Osteocyte (in vitro differentiated cells): ENCODE measurements around the gene DENND4A. TPM values are rescaled to one million over a fixed set of nuclear protein-coding genes. Genes with fewer than 3 reads are reported as not detected.

Source experiments
- DNase-seq: peaks from one replicate; pipeline ENCODE4 v3.0.0; 2021; ENCODE audit warnings: mixed read lengths; ENCODE audit not compliant: unreplicated experiment; ENCODE audit errors: extremely low spot score
- H3K27ac Mint-ChIP-seq: one replicate; pipeline ENCODE4 v1.8.0; 2021; ENCODE audit warnings: mild to moderate bottlenecking, mixed read lengths; ENCODE audit not compliant: unreplicated experiment
- H3K27me3 Mint-ChIP-seq: one replicate; pipeline ENCODE4 v1.8.0; 2021; ENCODE audit warnings: mixed read lengths; ENCODE audit not compliant: unreplicated experiment
- H3K36me3 Mint-ChIP-seq: one replicate; pipeline ENCODE4 v1.8.0; 2021; ENCODE audit warnings: mixed read lengths; ENCODE audit not compliant: unreplicated experiment
- H3K4me1 Mint-ChIP-seq: one replicate; pipeline ENCODE4 v1.8.0; 2021; ENCODE audit warnings: mixed read lengths; ENCODE audit not compliant: unreplicated experiment
- H3K4me3 Mint-ChIP-seq: one replicate; pipeline ENCODE4 v1.8.0; 2021; ENCODE audit warnings: mild to moderate bottlenecking, moderate library complexity, mixed read lengths; ENCODE audit not compliant: unreplicated experiment
- H3K9me3 Mint-ChIP-seq: one replicate; pipeline ENCODE4 v1.8.0; 2021; ENCODE audit warnings: mixed read lengths; ENCODE audit not compliant: unreplicated experiment
- CTCF ChIP-seq: fragments of 200-600 bp; sonication (generic); IDR thresholded peaks from 2 replicates; pipeline ENCODE4 v1.5.0; 2021; ENCODE audit warnings: antibody characterized with exemption, mild to moderate bottlenecking, moderate library complexity
- total RNA-seq: library from RNA; stranded (reverse); gene quantifications from 2 replicates; pipeline ENCODE4 v1.2.1, GENCODE V29; 2021

Gene DENND4A
- total RNA-seq, 1 donor from 2014 or later: 24.5 TPM

DNA sequence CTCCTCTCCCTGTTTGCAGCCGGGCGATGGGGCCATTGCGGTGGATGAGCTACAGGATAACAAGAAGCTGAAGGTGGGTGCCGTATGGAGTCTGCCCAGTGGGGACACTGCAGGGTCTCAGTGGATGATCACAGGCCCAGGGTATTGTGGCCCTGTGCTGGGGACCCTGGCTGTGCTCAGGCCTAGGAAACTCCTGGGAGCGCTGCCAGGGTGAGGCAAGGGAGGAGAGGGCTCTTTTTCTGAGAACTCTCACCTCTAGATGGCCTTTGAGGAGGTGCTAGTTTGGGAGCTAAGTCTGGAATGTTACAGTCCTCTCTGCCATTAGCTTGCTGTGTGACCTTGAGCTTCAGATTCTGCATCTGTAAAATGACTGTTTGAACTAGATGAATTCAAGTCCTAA, 154.0 kb downstream of the DENND4A start:
- Mint-ChIP-seq H3K36me3 (peaks cover 2% of the 10 kb centered on the region), H3K27me3 (no peaks in the 10 kb centered on the region), H3K9me3 (no peaks in the 10 kb centered on the region), H3K4me3 (no peak overlapping the region), H3K27ac (no peak overlapping the region), H3K4me1 (peaks cover 19% of the 10 kb centered on the region)
- no peak for TF ChIP-seq CTCF
- no peak for DNase-seq

DNA sequence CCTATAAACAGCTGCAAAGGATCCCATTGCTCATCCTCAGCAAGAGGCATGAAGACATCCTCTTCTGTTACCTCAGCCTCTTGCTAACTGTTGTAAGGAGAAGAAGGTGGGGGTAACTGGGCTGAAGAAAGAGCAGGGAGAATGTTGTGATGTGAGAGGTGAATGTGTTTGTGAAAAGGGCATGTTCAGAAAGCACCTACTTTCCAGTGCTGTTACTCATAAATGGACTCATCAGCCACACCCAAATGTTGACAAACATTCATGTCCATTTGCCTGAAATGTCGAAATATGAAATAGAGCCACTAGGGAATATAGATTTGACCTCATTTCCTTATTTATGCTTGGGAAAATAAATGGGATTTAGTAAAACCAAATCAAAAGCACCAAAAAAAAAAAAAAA, 157.7 kb downstream of the DENND4A start:
- Mint-ChIP-seq H3K4me1 (peaks cover 14% of the 10 kb centered on the region), H3K4me3 (no peak overlapping the region)

DNA sequence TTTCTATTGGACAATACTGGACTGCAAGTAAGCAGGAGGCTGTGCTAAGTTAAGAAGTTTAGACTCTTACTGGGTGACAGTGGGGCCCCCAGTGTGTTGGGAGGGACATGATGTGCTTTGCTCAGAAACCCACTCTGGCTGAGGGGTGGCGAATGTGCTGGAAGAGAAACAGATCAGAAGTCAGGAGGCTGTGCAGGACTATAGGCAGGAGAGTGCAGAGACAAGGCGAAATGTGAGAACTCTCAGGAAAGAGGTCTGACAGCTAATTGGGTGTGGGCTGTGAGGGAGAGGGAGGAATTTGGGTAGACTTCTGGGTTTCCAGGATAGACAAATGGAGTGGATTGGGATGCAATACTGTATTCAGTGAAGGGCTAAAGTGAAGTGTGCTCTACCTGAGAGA, 158.3 kb downstream of the DENND4A start:
- Mint-ChIP-seq H3K36me3 (peaks cover 2% of the 10 kb centered on the region), H3K27me3 (no peaks in the 10 kb centered on the region), H3K4me3 (no peak overlapping the region), H3K9me3 (no peaks in the 10 kb centered on the region), H3K27ac (no peak overlapping the region), H3K4me1 (peaks cover 10% of the 10 kb centered on the region)
- DNase-seq: no peak
- TF ChIP-seq CTCF: no peak

More for the DNA sequence above, 157.7 kb downstream of the DENND4A start:
- Mint-ChIP-seq H3K27me3 (no peaks in the 10 kb centered on the region), H3K36me3 (peaks cover 2% of the 10 kb centered on the region), H3K27ac (no peak overlapping the region), H3K9me3 (no peaks in the 10 kb centered on the region)
- no peak for TF ChIP-seq CTCF
- DNase-seq: no peak

- H3K9me3 Mint-ChIP-seq: no peaks in the 10 kb centered on the region
- H3K36me3 Mint-ChIP-seq: peaks cover 2% of the 10 kb centered on the region
- no peak for TF ChIP-seq CTCF
- DNase-seq: no peak
- H3K27me3 Mint-ChIP-seq: no peaks in the 10 kb centered on the region
- H3K27ac Mint-ChIP-seq: no peak overlapping the region
- peaks cover 5% of the 10 kb centered on the region for H3K4me1 Mint-ChIP-seq
- no peak overlapping the region for H3K4me3 Mint-ChIP-seq
Measured at GRCh38 chr15:65632780-65633375, 159.2 kb downstream of the DENND4A start.

GRCh38 chr15:65631503-65631902, 160.6 kb downstream of the DENND4A start:
- no peak for DNase-seq
- Mint-ChIP-seq H3K27me3 (no peaks in the 10 kb centered on the region), H3K36me3 (peaks cover 2% of the 10 kb centered on the region), H3K4me3 (no peak overlapping the region), H3K4me1 (peaks cover 5% of the 10 kb centered on the region), H3K27ac (no peak overlapping the region), H3K9me3 (no peaks in the 10 kb centered on the region)
- TF ChIP-seq CTCF: no peak
